GM12872 (cell line): ENCODE measurements around the gene GNAQ.

Experiments used
- CTCF ChIP-seq: IDR thresholded peaks from 3 replicates; pipeline ENCODE4 v1.5.1; 2011; ENCODE audit warnings: low read depth, mild to moderate bottlenecking, low read length, moderate library complexity; ENCODE audit not compliant: insufficient read depth

GNAQ gene

GRCh38 chr9:77872177-77872576 lies 159.4 kb downstream of the GNAQ start:
- TF ChIP-seq CTCF = no peak

- TF ChIP-seq CTCF = no peak
Observed at GRCh38 chr9:77871483-77871882, 160.1 kb downstream of the GNAQ start.

GRCh38 chr9:77866878-77867277 lies 164.7 kb downstream of the GNAQ start:
- TF ChIP-seq CTCF = no peak

GRCh38 chr9:77865385-77866047 lies 166.1 kb downstream of the GNAQ start:
- TF ChIP-seq CTCF = no peak

- no peak for TF ChIP-seq CTCF
Observed at GRCh38 chr9:77864211-77864889, 167.3 kb downstream of the GNAQ start.

- no peak for TF ChIP-seq CTCF
Observed at GRCh38 chr9:77857513-77858259, 173.9 kb downstream of the GNAQ start.

GRCh38 chr9:77856615-77857014 lies 175.0 kb downstream of the GNAQ start:
- no peak for TF ChIP-seq CTCF
